Activated CD8-positive, alpha-beta memory T cell treated with anti-CD3 and anti-CD28 coated beads, Interleukin-2, amount 50 U/mL, for 4 hours (primary cell): Measurements from ENCODE around the gene IL15.
"Not testable (repeated sequence)": the region's sequence is repeated elsewhere in the genome, so short reads cannot be mapped to it uniquely, and the experiment has no call there.

Source experiments
- DNase-seq: peaks from one replicate; pipeline ENCODE4 v3.0.0-alpha.2; 2020

The IL15 gene

GRCh38 chr4:141647966-141648365 lies 11.6 kb downstream of the IL15 start:
- DNase-seq: no peak

- no peak for DNase-seq
Measured at GRCh38 chr4:141652161-141652778, 15.9 kb downstream of the IL15 start.

- no peak for DNase-seq
Measured at GRCh38 chr4:141654098-141654497, 17.7 kb downstream of the IL15 start.

- no peak for DNase-seq
Measured at GRCh38 chr4:141656031-141656430, 19.6 kb downstream of the IL15 start.

- DNase-seq: no peak
Measured at GRCh38 chr4:141657550-141658250, 21.3 kb downstream of the IL15 start.

GRCh38 chr4:141658309-141658708 lies 21.9 kb downstream of the IL15 start:
- DNase-seq: no peak

GRCh38 chr4:141659539-141659938 lies 23.2 kb downstream of the IL15 start:
- DNase-seq: no peak

- DNase-seq: no peak
Measured at GRCh38 chr4:141660880-141661279, 24.5 kb downstream of the IL15 start.

GRCh38 chr4:141668200-141668910 lies 32.0 kb downstream of the IL15 start:
- no peak for DNase-seq

GRCh38 chr4:141669501-141669900 lies 33.1 kb downstream of the IL15 start:
- DNase-seq: no peak

GRCh38 chr4:141675384-141675783 lies 39.0 kb downstream of the IL15 start:
- DNase-seq: no peak

- DNase-seq: no peak
Measured at GRCh38 chr4:141676087-141676670, 39.8 kb downstream of the IL15 start.

- DNase-seq: no peak
Measured at GRCh38 chr4:141680060-141680459, 43.7 kb downstream of the IL15 start.

GRCh38 chr4:141684785-141685184 lies 48.4 kb downstream of the IL15 start:
- DNase-seq: no peak

- no peak for DNase-seq
Measured at GRCh38 chr4:141686146-141686775, 49.9 kb downstream of the IL15 start.

GRCh38 chr4:141686879-141687278 lies 50.5 kb downstream of the IL15 start:
- no peak for DNase-seq

- DNase-seq: not testable (repeated sequence)
Measured at GRCh38 chr4:141689726-141690296, 53.4 kb downstream of the IL15 start.

- DNase-seq: not testable (repeated sequence)
Measured at GRCh38 chr4:141691247-141691646, 54.9 kb downstream of the IL15 start.

GRCh38 chr4:141692081-141692480 lies 55.7 kb downstream of the IL15 start:
- DNase-seq: no peak

GRCh38 chr4:141697116-141697515 lies 60.7 kb downstream of the IL15 start:
- no peak for DNase-seq

- no peak for DNase-seq
Measured at GRCh38 chr4:141702472-141703182, 66.2 kb downstream of the IL15 start.

GRCh38 chr4:141703497-141703896 lies 67.1 kb downstream of the IL15 start:
- no peak for DNase-seq
